H9 (cell line): ENCODE results near the gene ZNF200. TPM values are rescaled to one million over a fixed set of nuclear protein-coding genes. Genes with fewer than 3 reads are reported as not detected.

Source experiments
- DNase-seq: peaks from one replicate; pipeline ENCODE4 v3.0.0-alpha.2; 2017
- H2AFZ ChIP-seq: one replicate; pipeline ENCODE4 v1.6.1; 2013; ENCODE audit warnings: mild to moderate bottlenecking, low read length, control low read depth, moderate library complexity
- H2AK5ac ChIP-seq: 2 replicates; pipeline ENCODE4 v1.6.1; 2013; ENCODE audit warnings: low read length, control low read depth, mixed read lengths; ENCODE audit not compliant: insufficient read length
- H2BK120ac ChIP-seq: one replicate; pipeline ENCODE4 v1.6.1; 2013; ENCODE audit warnings: low read depth, mild to moderate bottlenecking, low read length, control low read depth, inconsistent platforms; ENCODE audit not compliant: poor library complexity, severe bottlenecking
- H2BK12ac ChIP-seq: 2 replicates; pipeline ENCODE4 v1.6.1; 2013; ENCODE audit warnings: low read length, control low read depth, mixed read lengths, low read depth; ENCODE audit not compliant: insufficient read length
- H2BK15ac ChIP-seq: 2 replicates; pipeline ENCODE4 v1.6.1; 2013; ENCODE audit warnings: low read depth, low read length, control low read depth
- H2BK20ac ChIP-seq: one replicate; pipeline ENCODE4 v1.6.1; 2013; ENCODE audit warnings: low read depth, mild to moderate bottlenecking, low read length, control low read depth, inconsistent platforms; ENCODE audit not compliant: poor library complexity, severe bottlenecking
- H2BK5ac ChIP-seq: 2 replicates; pipeline ENCODE4 v1.6.1; 2013; ENCODE audit warnings: low read length, control low read depth, mixed read lengths; ENCODE audit not compliant: insufficient read length
- H3K14ac ChIP-seq: 2 replicates; pipeline ENCODE4 v1.6.1; 2013; ENCODE audit warnings: low read length, control low read depth; ENCODE audit not compliant: insufficient read depth
- H3K18ac ChIP-seq: 2 replicates; pipeline ENCODE4 v1.6.1; 2013; ENCODE audit warnings: low read depth, mild to moderate bottlenecking, mixed read lengths, low read length, control low read depth; ENCODE audit not compliant: insufficient read length
- H3K23ac ChIP-seq: 2 replicates; pipeline ENCODE4 v1.6.1; 2013; ENCODE audit warnings: low read length, control low read depth, mixed read lengths, low read depth; ENCODE audit not compliant: insufficient read length
- H3K23me2 ChIP-seq: 2 replicates; pipeline ENCODE4 v1.6.1; 2013; ENCODE audit warnings: low read depth, mild to moderate bottlenecking, mixed read lengths, low read length, control low read depth; ENCODE audit not compliant: insufficient read length, poor library complexity, severe bottlenecking
- H3K27ac ChIP-seq: 2 replicates; pipeline ENCODE4 v1.5.1; 2013; ENCODE audit warnings: low read length, control low read depth, mixed read lengths, low read depth; ENCODE audit not compliant: insufficient read length
- H3K27me3 ChIP-seq: 2 replicates; pipeline ENCODE4 v1.6.1; 2013; ENCODE audit warnings: low read length, control low read depth, inconsistent platforms; ENCODE audit not compliant: insufficient read depth
- H3K4ac ChIP-seq: 2 replicates; pipeline ENCODE4 v1.6.1; 2013; ENCODE audit warnings: low read depth, mild to moderate bottlenecking, control low read depth, inconsistent platforms, low read length, moderate library complexity
- H3K4me1 ChIP-seq: 2 replicates; pipeline ENCODE4 v1.6.1; 2013; ENCODE audit warnings: low read length, control low read depth, inconsistent platforms; ENCODE audit not compliant: insufficient read depth
- H3K4me2 ChIP-seq: 2 replicates; pipeline ENCODE4 v1.6.1; 2013; ENCODE audit warnings: low read length, control low read depth, mixed read lengths; ENCODE audit not compliant: insufficient read length, insufficient read depth
- H3K56ac ChIP-seq: 2 replicates; pipeline ENCODE4 v1.6.1; 2013; ENCODE audit warnings: low read depth, mild to moderate bottlenecking, mixed read lengths, low read length, control low read depth; ENCODE audit not compliant: insufficient read length
- H3K79me1 ChIP-seq: 2 replicates; pipeline ENCODE4 v1.6.1; 2013; ENCODE audit warnings: low read depth, mild to moderate bottlenecking, moderate library complexity, low read length, control low read depth, inconsistent platforms; ENCODE audit not compliant: insufficient read depth, poor library complexity, severe bottlenecking
- H3K79me2 ChIP-seq: 2 replicates; pipeline ENCODE4 v1.6.1; 2013; ENCODE audit warnings: low read length, control low read depth, inconsistent platforms; ENCODE audit not compliant: insufficient read depth
- H3K9ac ChIP-seq: 2 replicates; pipeline ENCODE4 v1.6.1; 2013; ENCODE audit warnings: low read length, control low read depth, mixed read lengths; ENCODE audit not compliant: insufficient read length; ENCODE audit errors: extremely low read depth
- H3K9me3 ChIP-seq: one replicate; pipeline ENCODE4 v1.6.1; 2013; ENCODE audit warnings: low read depth, low read length, inconsistent platforms; ENCODE audit not compliant: control insufficient read depth
- H3T11ph ChIP-seq: one replicate; pipeline ENCODE4 v1.6.1; 2013; ENCODE audit warnings: mild to moderate bottlenecking, low read length, control low read depth, inconsistent platforms
- H4K20me1 ChIP-seq: one replicate; pipeline ENCODE4 v1.6.1; 2013; ENCODE audit not compliant: control insufficient read depth, insufficient read length, insufficient read depth
- H4K5ac ChIP-seq: 2 replicates; pipeline ENCODE4 v1.6.1; 2013; ENCODE audit warnings: low read depth, mild to moderate bottlenecking, mixed read lengths, low read length, control low read depth; ENCODE audit not compliant: insufficient read length
- H4K8ac ChIP-seq: replicated peaks from 2 replicates; pipeline ENCODE4 v1.6.1; 2013; ENCODE audit warnings: low read length, control low read depth, mixed read lengths, low read depth; ENCODE audit not compliant: insufficient read length
- H4K91ac ChIP-seq: 2 replicates; pipeline ENCODE4 v1.6.1; 2013; ENCODE audit warnings: low read depth, mild to moderate bottlenecking, moderate library complexity, mixed read lengths, low read length, control low read depth; ENCODE audit not compliant: insufficient read length
- H3K27ac Mint-ChIP-seq, 3 experiments: 2 replicates in 2 of 3; 3 replicates in 1 of 3; pipeline ENCODE4 v1.8.0; 2020 to 2021; ENCODE audit warnings: mixed read lengths in 3 of 3, mild to moderate bottlenecking in 1 of 3, moderate library complexity in 1 of 3
- H3K27me3 Mint-ChIP-seq: 2 replicates; pipeline ENCODE4 v1.8.0; 2021; ENCODE audit warnings: low read depth, mild to moderate bottlenecking, moderate library complexity, mixed read lengths
- H3K36me3 Mint-ChIP-seq, 3 experiments: 2 replicates in 2 of 3; 3 replicates in 1 of 3; pipeline ENCODE4 v1.8.0; 2020 to 2021; ENCODE audit warnings: low read depth in 3 of 3, mixed read lengths in 3 of 3; ENCODE audit not compliant: insufficient read depth in 1 of 3
- H3K4me1 Mint-ChIP-seq, 2 experiments: 2 replicates each; pipeline ENCODE4 v1.8.0; 2020; ENCODE audit warnings: mixed read lengths in 2 of 2
- H3K4me3 Mint-ChIP-seq, 2 experiments: 2 replicates in 1 of 2; 3 replicates in 1 of 2; pipeline ENCODE4 v1.8.0; 2020 to 2021; ENCODE audit warnings: mild to moderate bottlenecking in 2 of 2, mixed read lengths in 2 of 2, moderate library complexity in 1 of 2
- H3K9me3 Mint-ChIP-seq, 2 experiments: 2 replicates in 1 of 2; 3 replicates in 1 of 2; pipeline ENCODE4 v1.8.0; 2020; ENCODE audit warnings: mild to moderate bottlenecking in 2 of 2, mixed read lengths in 2 of 2, moderate library complexity in 1 of 2
- CTCF ChIP-seq: fragments of 200-600 bp; sonication (generic); conservative IDR thresholded peaks from 3 replicates; pipeline ENCODE4 v1.8.0; 2021; ENCODE audit warnings: antibody characterized with exemption, mild to moderate bottlenecking
- WGBS: extraction: QIAGEN DNeasy Blood & Tissue Kit; methylation state at CpG from one replicate; pipeline ENCODE4 v1.1.7; 2013; ENCODE audit warnings: missing lambda C conversion rate, low lambda C conversion rate, mixed read lengths; ENCODE audit not compliant: insufficient read length; ENCODE audit errors: extremely low coverage; 5-methylcytosine and 5-hydroxymethylcytosine counted together
- total RNA-seq: library from RNA; stranded (reverse); gene quantifications from 2 replicates; pipeline ENCODE4 v1.2.1, GENCODE V29; 2021

ZNF200 gene
- total RNA-seq, 1 experiment from 2014 or later = 14.9 TPM

GRCh38 chr16:3193221-3194212 lies 41.4 kb downstream of the ZNF200 start:
- H3K9me3 ChIP-seq = no peaks in the 10 kb centered on the region
- peak overlapping the region in 1 of 2 experiments; percentile 32; a peak in 2 of 5 replicates for H3K4me3 Mint-ChIP-seq
- peaks cover 14 to 17% of the 10 kb centered on the region in 2 experiments for H3K4me1 Mint-ChIP-seq
- H2BK20ac ChIP-seq = no peak overlapping the region
- DNase-seq = no peak
- H3K27me3 Mint-ChIP-seq = peaks cover 63% of the 10 kb centered on the region
- no peaks in the 10 kb centered on the region for H3K79me1 ChIP-seq
- H3K23ac ChIP-seq = no peak overlapping the region
- no peaks in the 10 kb centered on the region for H4K20me1 ChIP-seq
- no peak overlapping the region for H3K9ac ChIP-seq
- no peak overlapping the region for H4K8ac ChIP-seq
- H3K27ac Mint-ChIP-seq = no peak overlapping the region
- H3K4me2 ChIP-seq = no peak overlapping the region
- H3K36me3 Mint-ChIP-seq = no peaks in the 10 kb centered on the region; a peak in 1 of 7 replicates
- H3K9me3 Mint-ChIP-seq = peaks cover 0 to 3% of the 10 kb centered on the region in 2 experiments; a peak in 2 of 5 replicates
- no peak overlapping the region for H4K91ac ChIP-seq
- peaks cover 26% of the 10 kb centered on the region for H3K23me2 ChIP-seq
- H4K5ac ChIP-seq = no peak overlapping the region
- no peaks in the 10 kb centered on the region for H3K4me1 ChIP-seq
- no peak overlapping the region for H3K4ac ChIP-seq
- no peak overlapping the region for H3K14ac ChIP-seq
- H2BK12ac ChIP-seq = no peak overlapping the region
- WGBS = no CpG with 5 or more reads among the region's 49 CpGs
- no peak overlapping the region for H2BK120ac ChIP-seq
- H2AK5ac ChIP-seq = no peak overlapping the region
- no peak overlapping the region for H3K56ac ChIP-seq
- no peak overlapping the region for H2AFZ ChIP-seq
- H3K18ac ChIP-seq = no peak overlapping the region
- no peaks in the 10 kb centered on the region for H3K79me2 ChIP-seq
- no peak overlapping the region for H2BK5ac ChIP-seq
- peaks cover 2% of the 10 kb centered on the region; the same call in 1 of the 2 replicates for H3K27me3 ChIP-seq
- no peak overlapping the region for H3T11ph ChIP-seq
- no peak overlapping the region for H3K27ac ChIP-seq
- H2BK15ac ChIP-seq = no peak overlapping the region
- no peak for TF ChIP-seq CTCF
